Endodermal cell (in vitro differentiated cells): Measurements from ENCODE around the gene SLC6A12. TPM values are rescaled to one million over a fixed set of nuclear protein-coding genes. Genes with fewer than 3 reads are reported as not detected.

Source experiments
- DNase-seq: peaks from one replicate; pipeline ENCODE4 v3.0.0-alpha.2; 2017
- H3K27ac ChIP-seq: 2 replicates; pipeline ENCODE4 v1.5.1; 2013; ENCODE audit warnings: mild to moderate bottlenecking, low read depth, low read length, moderate library complexity
- H3K27me3 ChIP-seq: 2 replicates; pipeline ENCODE4 v1.6.1; 2013; ENCODE audit warnings: mild to moderate bottlenecking, low read length, moderate library complexity; ENCODE audit not compliant: insufficient read depth, control insufficient read depth, poor library complexity, severe bottlenecking
- H3K36me3 ChIP-seq: 2 replicates; pipeline ENCODE4 v1.7.0; 2013; ENCODE audit warnings: mild to moderate bottlenecking, low read length, moderate library complexity; ENCODE audit not compliant: control insufficient read depth, insufficient read depth
- H3K4me1 ChIP-seq: one replicate; pipeline ENCODE4 v1.7.0; 2013; ENCODE audit warnings: low read length; ENCODE audit not compliant: control insufficient read depth, insufficient read depth
- H3K4me3 ChIP-seq: 2 replicates; pipeline ENCODE4 v1.5.1; 2013; ENCODE audit warnings: mild to moderate bottlenecking, low read length, moderate library complexity
- H3K9ac ChIP-seq: 2 replicates; pipeline ENCODE4 v1.6.1; 2013; ENCODE audit warnings: mild to moderate bottlenecking, low read length, moderate library complexity; ENCODE audit not compliant: poor library complexity, severe bottlenecking; ENCODE audit errors: extremely low read depth
- H3K9me3 ChIP-seq: 2 replicates; pipeline ENCODE4 v1.6.1; 2013; ENCODE audit warnings: mild to moderate bottlenecking, low read length, moderate library complexity; ENCODE audit not compliant: control insufficient read depth
- H3K27ac Mint-ChIP-seq: 2 replicates; pipeline ENCODE4 v1.8.0; 2020; ENCODE audit warnings: mixed read lengths
- H3K27me3 Mint-ChIP-seq: 2 replicates; pipeline ENCODE4 v1.8.0; 2021; ENCODE audit warnings: mild to moderate bottlenecking, mixed read lengths; ENCODE audit not compliant: insufficient read depth
- H3K36me3 Mint-ChIP-seq: 2 replicates; pipeline ENCODE4 v1.8.0; 2020; ENCODE audit warnings: low read depth, mixed read lengths
- H3K4me1 Mint-ChIP-seq: 2 replicates; pipeline ENCODE4 v1.8.0; 2020; ENCODE audit warnings: mixed read lengths
- H3K4me3 Mint-ChIP-seq: 2 replicates; pipeline ENCODE4 v1.8.0; 2020; ENCODE audit warnings: mild to moderate bottlenecking, moderate library complexity, mixed read lengths
- H3K9me3 Mint-ChIP-seq: 2 replicates; pipeline ENCODE4 v1.8.0; 2020; ENCODE audit warnings: mild to moderate bottlenecking, mixed read lengths
- CTCF ChIP-seq: fragments of 200-600 bp; sonication (generic); conservative IDR thresholded peaks from 2 replicates; pipeline ENCODE4 v1.5.0; 2021; ENCODE audit warnings: antibody characterized with exemption, mild to moderate bottlenecking
- WGBS, 2 experiments: methylation state at CpG; one replicate each; pipeline versions ENCODE4 v1.1.5 to v1.1.7; 2013; ENCODE audit warnings: missing lambda C conversion rate in 2 of 2, mixed read lengths in 1 of 2; ENCODE audit not compliant: insufficient coverage in 1 of 2, insufficient read length in 1 of 2; 5-methylcytosine and 5-hydroxymethylcytosine counted together
- total RNA-seq, 2 donors: library from RNA; stranded (reverse); fragmentation: NEBNext Ultra II Directional in 1 of 2; extraction: Animal tissue kit (Norgen Biotek cat#: 25700) in 1 of 2; gene quantifications; 2 replicates in 1 of 2; 3 replicates in 1 of 2; pipeline ENCODE4 v1.2.1, GENCODE V29; 2021

Gene SLC6A12
- total RNA-seq, 2 donors from 2014 or later: 0.58 to 1.3 TPM

DNA sequence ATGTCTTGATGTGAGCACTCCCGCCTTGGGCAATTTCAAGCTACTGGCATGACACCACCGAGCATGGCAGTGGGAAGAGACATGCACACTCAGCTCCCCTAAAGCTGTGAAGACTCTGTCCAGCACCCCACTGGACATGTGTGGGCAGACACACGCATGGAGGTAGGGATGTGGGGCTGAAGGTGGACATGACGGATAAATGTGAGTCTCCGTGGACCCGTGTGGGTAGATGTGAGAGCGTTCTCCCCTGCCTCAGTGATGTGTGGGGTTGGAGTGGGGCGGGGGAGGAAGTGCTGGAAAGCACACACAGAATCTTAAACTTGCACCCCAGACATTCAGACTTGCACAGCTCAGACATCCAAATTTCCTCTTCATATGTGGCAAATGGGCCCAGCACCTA lies 12.6 kb downstream of the SLC6A12 start:
- Mint-ChIP-seq H3K4me1 (peaks cover 18% of the 10 kb centered on the region), H3K27ac (no peak overlapping the region), H3K36me3 (no peaks in the 10 kb centered on the region), H3K27me3 (peaks cover 86% of the 10 kb centered on the region), H3K9me3 (no peaks in the 10 kb centered on the region), H3K4me3 (no peak overlapping the region)
- Histone ChIP-seq H3K4me3 (no peak overlapping the region), H3K27ac (no peak overlapping the region), H3K9me3 (no peaks in the 10 kb centered on the region), H3K4me1 (peaks cover 10% of the 10 kb centered on the region), H3K36me3 (no peaks in the 10 kb centered on the region), H3K9ac (no peak overlapping the region), H3K27me3 (peaks cover 74% of the 10 kb centered on the region)
- no peak for DNase-seq
- no peak for TF ChIP-seq CTCF
- WGBS, 2 experiments: 85 to 90% methylated on average over 3 to 7 of the region's 8 CpGs

GRCh38 chr12:198705-199104 lies 15.3 kb downstream of the SLC6A12 start:
- TF ChIP-seq CTCF: no peak
- Histone ChIP-seq H3K27me3 (peaks cover 47% of the 10 kb centered on the region), H3K9me3 (no peaks in the 10 kb centered on the region), H3K9ac (no peak overlapping the region), H3K27ac (no peak overlapping the region), H3K4me1 (peaks cover 12% of the 10 kb centered on the region), H3K4me3 (no peak overlapping the region), H3K36me3 (no peaks in the 10 kb centered on the region)
- peaks cover 17% of the 10 kb centered on the region for H3K4me1 Mint-ChIP-seq
- H3K27me3 Mint-ChIP-seq: peaks cover 77% of the 10 kb centered on the region
- no peak for DNase-seq
- H3K4me3 Mint-ChIP-seq: no peak overlapping the region
- 70 to 83% methylated on average over 6 to 9 of the region's 9 CpGs for WGBS, 2 experiments
- no peaks in the 10 kb centered on the region for H3K36me3 Mint-ChIP-seq
- no peak overlapping the region for H3K27ac Mint-ChIP-seq
- no peaks in the 10 kb centered on the region for H3K9me3 Mint-ChIP-seq

DNA sequence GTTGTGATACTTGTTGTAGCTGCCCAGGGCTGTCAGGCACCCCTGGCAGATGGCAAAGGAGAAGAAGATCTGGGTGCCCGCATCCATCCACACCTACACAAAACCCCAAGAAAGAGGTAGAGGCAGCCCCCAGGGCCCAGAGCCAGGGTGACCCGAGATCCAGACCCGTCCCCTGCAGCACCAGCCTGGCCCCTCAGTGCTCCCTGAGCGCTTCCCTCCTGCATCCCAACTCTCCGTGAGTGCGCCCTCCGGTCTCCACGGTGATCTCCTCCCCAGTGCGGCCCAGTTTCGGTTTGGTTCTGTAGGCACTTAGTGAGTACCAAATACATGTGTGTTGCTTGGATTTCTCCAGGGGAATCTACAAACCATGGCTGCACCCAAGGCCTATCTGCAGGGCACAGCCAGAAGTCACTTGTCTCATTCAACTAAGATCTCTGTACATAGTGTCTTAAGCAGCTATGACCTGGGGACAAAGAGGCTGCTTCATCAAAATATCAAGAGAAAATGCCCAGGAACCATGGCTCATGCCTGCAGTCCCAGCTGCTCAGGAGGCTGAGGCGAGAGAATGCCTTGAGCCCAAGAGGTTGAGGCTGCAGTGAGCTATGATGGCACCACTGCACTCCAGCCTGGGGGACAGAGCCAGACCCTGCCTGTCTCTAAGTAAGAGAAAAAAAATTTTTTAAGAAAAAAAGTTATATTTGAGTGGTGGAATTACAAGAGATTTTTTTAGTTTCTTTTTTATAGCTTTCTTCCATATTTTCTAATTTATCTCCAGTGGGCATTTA lies 15.9 kb downstream of the SLC6A12 start:
- Mint-ChIP-seq H3K27ac (no peak overlapping the region), H3K4me3 (no peak overlapping the region), H3K9me3 (no peaks in the 10 kb centered on the region), H3K36me3 (no peaks in the 10 kb centered on the region), H3K27me3 (peaks cover 78% of the 10 kb centered on the region), H3K4me1 (peaks cover 20% of the 10 kb centered on the region)
- Histone ChIP-seq H3K9me3 (no peaks in the 10 kb centered on the region), H3K36me3 (no peaks in the 10 kb centered on the region), H3K27me3 (peaks cover 41% of the 10 kb centered on the region), H3K4me3 (no peak overlapping the region), H3K4me1 (peaks cover 13% of the 10 kb centered on the region), H3K27ac (no peak overlapping the region), H3K9ac (no peak overlapping the region)
- 91 to 100% methylated on average over 4 to 10 of the region's 11 CpGs for WGBS, 2 experiments
- DNase-seq: no peak
- TF ChIP-seq CTCF: no peak
